Stomach (tissue), 9 donors: Measurements from ENCODE around the gene TNK1. TPM values are rescaled to one million over a fixed set of nuclear protein-coding genes. Genes with fewer than 3 reads are reported as not detected.
A peak's percentile ranks its signal among the peaks of the same experiment; 100 is the strongest.
"Not testable (repeated sequence)": the region's sequence is repeated elsewhere in the genome, so short reads cannot be mapped to it uniquely, and the experiment has no call there.

Experiments used
- DNase-seq, 2 donors: peaks; one replicate each; pipeline versions ENCODE4 v3.0.0 to v3.0.0-alpha.2; 2013 to 2019
- H3K27ac ChIP-seq, 5 donors: fragments of 200-600 bp in 4 of 5; sonication (generic) in 4 of 5; one replicate each; pipeline ENCODE4 v1.5.1; 2013 to 2019; ENCODE audit warnings: mild to moderate bottlenecking in 1 of 5, moderate library complexity in 1 of 5
- H3K27me3 ChIP-seq, 3 donors: fragments of 200-600 bp; sonication (generic); one replicate each; pipeline ENCODE4 v1.5.1; 2017 to 2019; ENCODE audit warnings: mixed run types in 1 of 3
- H3K36me3 ChIP-seq, 4 donors: fragments of 200-600 bp; sonication (generic); 1 replicate in 3 of 4; 2 replicates in 1 of 4; pipeline ENCODE4 v1.5.1; 2016 to 2019
- H3K4me1 ChIP-seq, 4 donors: fragments of 200-600 bp; sonication (generic); one replicate each; pipeline ENCODE4 v1.5.1; 2016 to 2019
- H3K4me3 ChIP-seq, 4 donors: fragments of 200-600 bp; sonication (generic) in 3 of 4; one replicate each; pipeline ENCODE4 v1.5.1; 2016 to 2019; ENCODE audit warnings: mild to moderate bottlenecking in 1 of 4
- H3K9me3 ChIP-seq, 4 donors: fragments of 200-600 bp; sonication (generic); one replicate each; pipeline ENCODE4 v1.5.1; 2016 to 2019
- EP300 ChIP-seq: sonication (generic); formaldehyde crosslinking; IDR thresholded peaks from one replicate; pipeline ENCODE4 v1.6.1; 2017; ENCODE audit warnings: antibody characterized with exemption
- POLR2A ChIP-seq, 4 donors: fragments of 450-650 bp; IDR thresholded peaks; one replicate each; pipeline ENCODE4 v1.6.1; 2016; ENCODE audit warnings: antibody characterized with exemption in 4 of 4, control low read depth in 2 of 4, mild to moderate bottlenecking in 1 of 4, moderate library complexity in 1 of 4
- POLR2AphosphoS5 ChIP-seq, 3 donors: sonication (generic); formaldehyde crosslinking; IDR thresholded peaks; one replicate each; pipeline ENCODE4 v1.6.1; 2016; ENCODE audit warnings: antibody characterized with exemption in 3 of 3
- WGBS, 5 donors: extraction: QIAGEN DNeasy Blood & Tissue Kit in 3 of 5; methylation state at CpG; one replicate each; pipeline versions ENCODE4 v1.1.5 to v1.1.7; 2013 to 2018; 5-methylcytosine and 5-hydroxymethylcytosine counted together
- intact Hi-C: fragments of 100-400 bp; cut with DNase I; formaldehyde crosslinking; loops from one replicate; pipeline ENCODE4 v1.15.1; 2023; ENCODE audit warnings: low total_unique reads
- polyA plus RNA-seq, 3 donors: library from polyadenylated mRNA; stranded (reverse); fragments of 200-250 nt; gene quantifications; one replicate each; pipeline ENCODE4 v1.2.3, GENCODE V29; 2013
- total RNA-seq, 5 donors: library from RNA; depleted of rRNA; stranded (reverse); fragments of >200 nt; gene quantifications; one replicate each; pipeline versions ENCODE4 v1.1.0 to v1.2.3, GENCODE V29; 2014 to 2016
- TF ChIP-seq, protein P1 (sequence below), 7 experiments: fragments of 450-650 bp in 4 of 7; fragments of 200-600 bp in 3 of 7; sonication (generic) in 3 of 7; IDR thresholded peaks; one replicate each; pipeline ENCODE4 v1.5.1; 2016 to 2019; ENCODE audit warnings: antibody characterized with exemption in 7 of 7, control low read depth in 2 of 7, mild to moderate bottlenecking in 1 of 7
- donor health status: healthy with polysubstance abuse.
- donor health status: Bipolar disorder and iron deficiency.
- donor health status: healthy.

Gene TNK1
- total and polyA plus RNA-seq, 8 donors, result 5.7 to 37.1 (median 10.4) TPM

DNA sequence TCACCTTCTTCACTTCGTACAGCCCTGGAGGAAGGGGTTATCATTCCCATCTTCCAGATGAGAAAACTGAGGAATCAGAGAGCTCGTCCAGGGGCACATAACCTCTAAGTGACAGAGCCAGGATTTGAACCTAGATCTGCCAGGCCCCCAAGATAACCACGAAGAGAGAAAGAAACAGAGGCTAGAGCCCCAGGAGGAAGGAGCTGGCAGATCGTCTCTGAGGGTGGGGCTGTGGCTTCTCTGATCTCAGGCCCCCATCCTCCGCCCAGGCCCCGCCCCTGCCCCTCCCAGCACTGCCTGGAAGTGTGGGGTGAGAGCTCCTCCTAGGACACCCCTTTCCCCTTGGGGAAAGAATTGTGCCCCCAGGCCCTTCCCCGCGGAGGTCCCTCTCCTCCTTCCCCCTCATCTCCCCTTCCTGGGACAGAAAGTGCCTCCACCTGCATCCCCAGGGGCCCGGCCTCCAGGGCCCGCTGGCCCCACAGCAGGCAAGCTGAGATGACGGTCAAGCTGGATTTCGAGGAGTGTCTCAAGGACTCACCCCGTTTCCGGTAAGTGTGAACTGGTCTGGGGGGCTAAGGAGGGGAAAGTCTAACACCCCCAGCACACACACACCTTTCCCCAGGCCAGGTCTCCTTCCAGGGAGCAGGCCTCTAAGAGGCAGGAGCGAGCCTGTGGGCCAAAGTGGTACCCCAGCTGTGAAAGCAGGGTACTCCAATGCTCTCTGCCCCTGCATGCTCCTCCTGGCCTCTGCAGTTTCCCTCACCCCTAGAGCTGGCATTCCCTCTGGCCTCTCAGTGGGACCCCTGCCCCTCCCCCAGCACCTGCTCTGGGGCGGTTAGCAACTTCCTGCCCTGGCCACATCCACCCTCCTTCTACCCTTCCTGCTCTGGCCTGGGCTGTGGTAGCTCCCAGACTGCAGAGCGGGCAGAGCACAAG is 44.4 kb upstream of the TNK1 start, which contains the start of gene ACAP1:
TSS of gene ACAP1 (plus strand) at position 290 of the 936 bp plus-strand sequence. CDS start at position 496, 206 bp downstream.
- TF ChIP-seq, protein P1, sequence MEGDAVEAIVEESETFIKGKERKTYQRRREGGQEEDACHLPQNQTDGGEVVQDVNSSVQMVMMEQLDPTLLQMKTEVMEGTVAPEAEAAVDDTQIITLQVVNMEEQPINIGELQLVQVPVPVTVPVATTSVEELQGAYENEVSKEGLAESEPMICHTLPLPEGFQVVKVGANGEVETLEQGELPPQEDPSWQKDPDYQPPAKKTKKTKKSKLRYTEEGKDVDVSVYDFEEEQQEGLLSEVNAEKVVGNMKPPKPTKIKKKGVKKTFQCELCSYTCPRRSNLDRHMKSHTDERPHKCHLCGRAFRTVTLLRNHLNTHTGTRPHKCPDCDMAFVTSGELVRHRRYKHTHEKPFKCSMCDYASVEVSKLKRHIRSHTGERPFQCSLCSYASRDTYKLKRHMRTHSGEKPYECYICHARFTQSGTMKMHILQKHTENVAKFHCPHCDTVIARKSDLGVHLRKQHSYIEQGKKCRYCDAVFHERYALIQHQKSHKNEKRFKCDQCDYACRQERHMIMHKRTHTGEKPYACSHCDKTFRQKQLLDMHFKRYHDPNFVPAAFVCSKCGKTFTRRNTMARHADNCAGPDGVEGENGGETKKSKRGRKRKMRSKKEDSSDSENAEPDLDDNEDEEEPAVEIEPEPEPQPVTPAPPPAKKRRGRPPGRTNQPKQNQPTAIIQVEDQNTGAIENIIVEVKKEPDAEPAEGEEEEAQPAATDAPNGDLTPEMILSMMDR (IDR thresholded peaks at IDR 0.05), result no peak
- TF ChIP-seq EP300 (no peak), POLR2AphosphoS5 (IDR thresholded peaks at IDR 0.05) (no peak)
- WGBS, 5 donors, result 40 to 47% (median 44%) methylated on average over 14 to 17 of the region's 17 CpGs

DNA sequence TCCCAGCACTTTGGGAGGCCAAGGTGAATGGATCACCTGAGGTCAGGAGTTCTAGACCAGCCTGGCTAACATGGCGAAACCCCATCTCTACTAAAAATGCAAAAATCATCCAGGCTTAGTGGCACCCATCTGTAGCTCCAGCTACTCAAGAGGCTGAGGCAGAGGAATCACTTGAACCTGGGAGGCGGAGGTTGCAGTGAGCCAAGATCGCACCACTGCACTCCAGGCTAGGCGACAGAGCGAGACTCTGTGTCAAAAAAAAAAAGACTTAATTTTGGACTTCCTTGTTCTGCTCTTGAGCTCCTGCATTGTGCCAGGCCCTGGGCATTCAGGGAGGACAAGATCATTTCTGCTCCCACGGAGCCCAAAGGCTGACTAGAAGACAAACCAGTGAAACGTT is 43.3 kb upstream of the TNK1 start:
- H3K4me3 ChIP-seq, result peak overlapping the region in 3 of 4 donors; percentile 15 to 44 (median 36)
- peak overlapping the region in 1 of 5 donors; percentile 80 for H3K27ac ChIP-seq
- H3K9me3 ChIP-seq, intact Hi-C loops, H3K36me3 ChIP-seq, DNase-seq, H3K4me1 ChIP-seq: not testable (repeated sequence)
- WGBS, 5 donors, result 61 to 77% (median 73%) methylated on average over 7 of the region's 7 CpGs
- H3K27me3 ChIP-seq, result peaks cover 0 to 60% (median 17%) of the 10 kb centered on the region in 3 donors

More for the DNA sequence above, 44.4 kb upstream of the TNK1 start, which contains the start of gene ACAP1:
- Histone ChIP-seq H3K27me3 (peaks cover 0 to 49% (median 13%) of the 10 kb centered on the region in 3 donors), H3K4me3 (peak within 1 kb of the TSS; percentile 15 to 44 (median 38)), H3K9me3 (no peaks in the 10 kb centered on the region), H3K27ac (peak within 1 kb of the TSS; percentile 18 to 80 (median 40)), H3K4me1 (peaks cover 0 to 8% (median 2%) of the 10 kb centered on the region in 4 donors), H3K36me3 (no peaks in the 10 kb centered on the region)
- peak; percentile 53 to 62 for DNase-seq
- intact Hi-C loops, result no loop called here

DNA sequence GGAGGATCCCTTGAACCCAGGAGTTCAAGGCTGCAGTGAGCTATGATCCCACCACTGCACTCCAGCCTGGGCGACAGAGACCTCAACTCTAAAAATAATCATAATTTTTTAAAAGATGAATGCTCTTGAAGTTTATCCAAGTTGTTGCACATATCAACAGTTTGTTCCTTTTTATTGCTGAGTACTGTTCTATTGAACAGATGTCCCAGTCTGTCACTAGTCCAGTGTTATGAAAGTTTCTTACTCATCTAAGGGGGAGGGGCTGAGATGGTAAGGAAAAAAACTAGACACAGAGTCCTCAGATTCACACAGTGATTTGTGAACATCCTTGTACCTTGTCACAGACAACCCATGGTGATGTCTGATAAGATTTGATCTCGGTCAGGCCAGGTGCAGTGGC is 40.7 kb upstream of the TNK1 start:
- TF ChIP-seq EP300, result no peak
- no peak for TF ChIP-seq POLR2A (IDR thresholded peaks at IDR 0.05)
- no peak for TF ChIP-seq POLR2AphosphoS5 (IDR thresholded peaks at IDR 0.05)
- TF ChIP-seq, protein P1 (IDR thresholded peaks at IDR 0.05), result no peak
- no peak for DNase-seq
- Histone ChIP-seq H3K4me1 (peaks cover 0 to 8% (median 2%) of the 10 kb centered on the region in 4 donors), H3K9me3 (no peaks in the 10 kb centered on the region), H3K4me3 (no peak overlapping the region), H3K27ac (no peak overlapping the region), H3K36me3 (peaks cover 0 to 12% (median 0%) of the 10 kb centered on the region in 4 donors), H3K27me3 (peaks cover 0 to 55% (median 24%) of the 10 kb centered on the region in 3 donors)
- intact Hi-C loops, result loop anchor here (10.0 kb wide), 1 partner anchor 65 kb away; no protein-coding TSS in a partner anchor
- WGBS, 5 donors, result 66 to 85% (median 78%) methylated on average over 2 of the region's 2 CpGs

DNA sequence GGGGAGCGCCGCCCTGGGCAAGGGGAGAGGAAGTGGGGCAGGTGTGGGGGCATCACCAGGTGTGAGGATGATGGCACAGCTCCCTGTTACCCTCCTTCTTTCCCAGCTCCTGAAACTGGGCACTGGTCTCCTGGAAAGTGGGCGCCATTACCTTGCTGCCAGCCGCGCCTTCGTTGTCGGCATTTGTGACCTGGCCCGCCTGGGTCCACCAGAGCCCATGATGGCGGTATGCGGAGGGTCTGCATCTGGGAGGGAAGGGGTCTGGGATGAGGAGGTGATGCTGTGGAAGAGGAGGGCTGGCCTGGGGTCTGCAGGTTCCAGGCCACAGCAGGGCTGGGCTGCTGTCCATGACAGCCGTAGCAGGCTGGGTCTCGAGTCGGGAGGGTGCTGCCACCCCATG is 39.0 kb upstream of the TNK1 start:
- WGBS, 5 donors, result 88 to 98% (median 91%) methylated on average over 12 to 13 of the region's 13 CpGs
- Histone ChIP-seq H3K27me3 (peaks cover 0 to 40% (median 20%) of the 10 kb centered on the region in 3 donors), H3K4me3 (no peak overlapping the region), H3K9me3 (no peaks in the 10 kb centered on the region), H3K36me3 (peaks cover 0 to 15% (median 0%) of the 10 kb centered on the region in 4 donors), H3K4me1 (peaks cover 0 to 8% (median 0%) of the 10 kb centered on the region in 4 donors), H3K27ac (no peak overlapping the region)
- TF ChIP-seq EP300 (no peak), POLR2AphosphoS5 (IDR thresholded peaks at IDR 0.05) (no peak), POLR2A (IDR thresholded peaks at IDR 0.05) (no peak)
- TF ChIP-seq, protein P1 (IDR thresholded peaks at IDR 0.05), result no peak
- DNase-seq, result no peak
- intact Hi-C loops, result loop anchor here (10.0 kb wide), 1 partner anchor 67 kb away; no protein-coding TSS in a partner anchor
